ENCODE results near the gene PI4KA. TPM values are rescaled to one million over a fixed set of nuclear protein-coding genes. Genes with fewer than 3 reads are reported as not detected.
"Not testable (repeated sequence)": the region's sequence is repeated elsewhere in the genome, so short reads cannot be mapped to it uniquely, and the experiment has no call there.

Gene PI4KA
- total RNA-seq, 1 experiment from 2014 or later = 65.8 TPM

DNA sequence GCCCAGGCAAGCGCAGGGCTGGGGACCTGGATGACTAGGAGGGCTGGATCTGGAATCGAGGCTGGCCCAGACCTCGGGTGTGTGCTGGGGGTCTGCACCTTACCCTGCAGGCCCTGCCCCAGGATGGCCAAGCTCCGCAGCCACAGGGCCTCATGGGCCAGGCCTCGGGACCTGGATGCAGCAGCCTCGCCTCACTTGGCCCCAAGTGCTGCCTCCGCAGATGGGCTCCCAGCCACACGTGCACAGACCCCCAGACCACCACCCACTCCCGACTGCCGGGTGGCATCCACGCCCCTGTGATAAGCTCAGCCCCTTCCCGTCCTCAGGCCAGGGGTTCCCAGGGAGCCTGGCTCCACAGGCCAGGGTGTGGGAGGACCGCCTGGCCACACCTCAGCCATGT lies 188.7 kb downstream of the PI4KA start:
- not testable (repeated sequence) for H2BK5ac ChIP-seq (ENCODE audit: insufficient read length, low read length); DNase-seq; H3K14ac ChIP-seq (ENCODE audit: insufficient read depth, low read length); H3K18ac ChIP-seq (ENCODE audit: insufficient read length, low read depth, low read length); H2AK5ac ChIP-seq (ENCODE audit: insufficient read length, low read length); H2BK20ac ChIP-seq (ENCODE audit: low read depth, low read length, poor library complexity, severe bottlenecking); H2BK15ac ChIP-seq (ENCODE audit: low read depth, low read length); H3K79me1 ChIP-seq (ENCODE audit: insufficient read depth, low read depth, low read length, poor library complexity, severe bottlenecking); H4K5ac ChIP-seq (ENCODE audit: insufficient read length, low read depth, low read length); H3K56ac ChIP-seq (ENCODE audit: insufficient read length, low read depth, low read length); H3K27me3 Mint-ChIP-seq (ENCODE audit: low read depth); H3K23me2 ChIP-seq (ENCODE audit: insufficient read length, low read depth, low read length, poor library complexity, severe bottlenecking); H3K79me2 ChIP-seq (ENCODE audit: insufficient read depth, low read length); H2BK120ac ChIP-seq (ENCODE audit: low read depth, low read length, poor library complexity, severe bottlenecking); H3K23ac ChIP-seq (ENCODE audit: insufficient read length, low read depth, low read length); H3T11ph ChIP-seq (ENCODE audit: low read length); H3K27me3 ChIP-seq (ENCODE audit: insufficient read depth, low read length); H3K9me3 Mint-ChIP-seq; H3K4me2 ChIP-seq (ENCODE audit: insufficient read depth, insufficient read length, low read length); H4K20me1 ChIP-seq (ENCODE audit: control insufficient read depth, insufficient read depth, insufficient read length); H3K36me3 Mint-ChIP-seq (ENCODE audit: insufficient read depth in 1 of 3, low read depth in 3 of 3); H3K4ac ChIP-seq (ENCODE audit: low read depth, low read length); H3K9ac ChIP-seq (ENCODE audit: extremely low read depth, insufficient read length, low read length); H3K4me1 ChIP-seq (ENCODE audit: insufficient read depth, low read length); H2BK12ac ChIP-seq (ENCODE audit: insufficient read length, low read depth, low read length); H3K9me3 ChIP-seq (ENCODE audit: control insufficient read depth, low read depth, low read length); H3K4me3 Mint-ChIP-seq; H2AFZ ChIP-seq (ENCODE audit: low read length); H3K27ac Mint-ChIP-seq; H4K8ac ChIP-seq (replicated peaks; ENCODE audit: insufficient read length, low read depth, low read length); H3K27ac ChIP-seq (ENCODE audit: insufficient read length, low read depth, low read length); H3K4me1 Mint-ChIP-seq; H4K91ac ChIP-seq (ENCODE audit: insufficient read length, low read depth, low read length)
- WGBS (ENCODE audit: extremely low coverage, insufficient read length, low lambda C conversion rate) = no CpG with 5 or more reads among the region's 13 CpGs

DNA sequence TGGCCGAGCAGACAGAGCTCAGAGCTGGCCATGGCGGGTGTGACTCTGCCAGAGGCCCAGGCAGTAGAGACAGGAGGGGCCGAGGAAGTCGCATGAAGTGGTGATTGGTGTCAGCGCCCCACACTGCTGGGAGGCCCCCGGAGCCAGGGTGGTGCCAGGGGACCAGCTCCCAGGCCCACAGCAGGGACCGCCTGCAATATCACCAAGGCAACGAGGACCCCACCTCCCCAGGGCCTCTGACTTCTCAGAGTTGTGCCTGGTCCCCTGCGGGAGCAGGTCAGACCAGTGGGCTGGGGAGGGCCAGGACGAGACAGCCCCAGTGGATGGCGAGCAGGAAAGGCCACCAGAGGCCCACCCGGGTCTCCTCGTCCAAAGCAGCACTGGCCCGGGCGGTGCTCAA lies 189.1 kb downstream of the PI4KA start:
- not testable (repeated sequence) for H3K9me3 ChIP-seq (ENCODE audit: control insufficient read depth, low read depth, low read length); H4K5ac ChIP-seq (ENCODE audit: insufficient read length, low read depth, low read length); H2BK15ac ChIP-seq (ENCODE audit: low read depth, low read length); DNase-seq; H3K27ac Mint-ChIP-seq; H3K36me3 Mint-ChIP-seq (ENCODE audit: insufficient read depth in 1 of 3, low read depth in 3 of 3); H2BK20ac ChIP-seq (ENCODE audit: low read depth, low read length, poor library complexity, severe bottlenecking); H3K56ac ChIP-seq (ENCODE audit: insufficient read length, low read depth, low read length); H3T11ph ChIP-seq (ENCODE audit: low read length); H3K9ac ChIP-seq (ENCODE audit: extremely low read depth, insufficient read length, low read length); H4K91ac ChIP-seq (ENCODE audit: insufficient read length, low read depth, low read length); H3K4me3 Mint-ChIP-seq; H4K20me1 ChIP-seq (ENCODE audit: control insufficient read depth, insufficient read depth, insufficient read length); H3K9me3 Mint-ChIP-seq; H3K27ac ChIP-seq (ENCODE audit: insufficient read length, low read depth, low read length); H3K79me1 ChIP-seq (ENCODE audit: insufficient read depth, low read depth, low read length, poor library complexity, severe bottlenecking); H2BK12ac ChIP-seq (ENCODE audit: insufficient read length, low read depth, low read length); H3K4ac ChIP-seq (ENCODE audit: low read depth, low read length); H3K18ac ChIP-seq (ENCODE audit: insufficient read length, low read depth, low read length); H3K79me2 ChIP-seq (ENCODE audit: insufficient read depth, low read length); H3K23ac ChIP-seq (ENCODE audit: insufficient read length, low read depth, low read length); H4K8ac ChIP-seq (replicated peaks; ENCODE audit: insufficient read length, low read depth, low read length); H2BK120ac ChIP-seq (ENCODE audit: low read depth, low read length, poor library complexity, severe bottlenecking); H2AK5ac ChIP-seq (ENCODE audit: insufficient read length, low read length); H3K4me2 ChIP-seq (ENCODE audit: insufficient read depth, insufficient read length, low read length); H3K27me3 ChIP-seq (ENCODE audit: insufficient read depth, low read length); H2AFZ ChIP-seq (ENCODE audit: low read length); H3K23me2 ChIP-seq (ENCODE audit: insufficient read length, low read depth, low read length, poor library complexity, severe bottlenecking); H3K4me1 ChIP-seq (ENCODE audit: insufficient read depth, low read length); H3K14ac ChIP-seq (ENCODE audit: insufficient read depth, low read length); H3K4me1 Mint-ChIP-seq; H2BK5ac ChIP-seq (ENCODE audit: insufficient read length, low read length); H3K27me3 Mint-ChIP-seq (ENCODE audit: low read depth)
- no CpG with 5 or more reads among the region's 15 CpGs for WGBS (ENCODE audit: extremely low coverage, insufficient read length, low lambda C conversion rate)
